ENCODE measurements around the gene CFAP54.

- TF ChIP-seq CTCF (IDR thresholded peaks at IDR 0.05): no peak
- no peak for TF ChIP-seq POLR2A (IDR thresholded peaks at IDR 0.05)
Measured at GRCh38 chr12:96483116-96483515, 6.3 kb upstream of the CFAP54 start.
